Kidney (tissue), 14 donors: ENCODE measurements around the gene GPX2. TPM values are rescaled to one million over a fixed set of nuclear protein-coding genes. Genes with fewer than 3 reads are reported as not detected.

ENCODE experiments used
- DNase-seq, 5 donors: peaks; one replicate each; pipeline ENCODE4 v3.0.0-alpha.2; 2013 to 2020
- FAIRE-seq: peaks from 2 replicates; lab custom pipeline; 2012; peaks lifted over from hg19 to GRCh38; lab: Jason Lieb, UNC
- H3K27ac ChIP-seq, 2 donors: one replicate each; pipeline ENCODE4 v1.7.0; 2013; ENCODE audit warnings: low read depth in 2 of 2, low read length in 2 of 2, inconsistent platforms in 1 of 2
- H3K27me3 ChIP-seq: one replicate; pipeline ENCODE4 v1.7.1; 2013; ENCODE audit warnings: low read length, inconsistent platforms; ENCODE audit not compliant: control insufficient read depth, insufficient read depth
- H3K36me3 ChIP-seq, 3 donors: one replicate each; pipeline versions ENCODE4 v1.7.0 to v1.7.1; 2013; ENCODE audit warnings: low read length in 3 of 3, control low read depth in 1 of 3, inconsistent platforms in 1 of 3; ENCODE audit not compliant: insufficient read depth in 3 of 3, control insufficient read depth in 2 of 3
- H3K4me1 ChIP-seq, 3 donors: one replicate each; pipeline versions ENCODE4 v1.7.0 to v1.7.1; 2013; ENCODE audit warnings: low read length in 3 of 3, inconsistent platforms in 1 of 3, low read depth in 1 of 3; ENCODE audit not compliant: control insufficient read depth in 2 of 3, insufficient read depth in 2 of 3
- H3K4me3 ChIP-seq, 3 donors: one replicate each; pipeline versions ENCODE4 v1.7.0 to v1.8.1; 2013; ENCODE audit warnings: low read length in 3 of 3, control low read depth in 1 of 3, inconsistent platforms in 1 of 3
- H3K9ac ChIP-seq, 3 donors: one replicate each; pipeline versions ENCODE4 v1.7.0 to v1.7.1; 2013; ENCODE audit warnings: low read length in 3 of 3, control low read depth in 1 of 3, inconsistent platforms in 1 of 3
- H3K9me3 ChIP-seq, 3 donors: one replicate each; pipeline versions ENCODE4 v1.7.0 to v1.7.1; 2013; ENCODE audit warnings: low read length in 3 of 3, control low read depth in 1 of 3, inconsistent platforms in 1 of 3; ENCODE audit not compliant: control insufficient read depth in 2 of 3, insufficient read depth in 1 of 3
- intact Hi-C: fragments of 100-400 bp; cut with DNase I; formaldehyde crosslinking; loops from one replicate; pipeline ENCODE4 v1.11.1; 2022
- polyA plus RNA-seq: library from polyadenylated mRNA; stranded (reverse); fragments of 350-450 nt; fragmentation: Illumina TruSeq; extraction: RNeasy Lipid Tissue Mini Kit (QIAGEN cat#74804); gene quantifications from one replicate; pipeline ENCODE4 v1.2.3, GENCODE V29; 2014; ENCODE audit warnings: low read depth, low replicate concordance; ENCODE audit not compliant: insufficient read depth
- total RNA-seq: library from RNA; stranded (reverse); fragmentation: NEBNext Ultra II Directional; extraction: Animal tissue kit (Norgen Biotek cat#: 25700); gene quantifications from one replicate; pipeline ENCODE4 v1.2.1, GENCODE V29; 2021
- TF ChIP-seq, protein P1 (sequence below): IDR thresholded peaks from 3 replicates; pipeline ENCODE4 v1.5.1; 2012; ENCODE audit warnings: mild to moderate bottlenecking, moderate library complexity, borderline replicate concordance; ENCODE audit not compliant: insufficient read depth; ENCODE audit errors: extremely low read depth
- donor health status: control.
- donor health status: control.
- donor health status: control.
- donor health status: control.
- donor health status: control.
- donor health status: DM: yes; HTN: yes; CAD: no.
- donor health status: Normal renal cell carcinoma (clear cell type).

The GPX2 gene
- total and polyA plus RNA-seq, 2 donors from 2014 or later = 8.4 to 60.0 TPM

DNA sequence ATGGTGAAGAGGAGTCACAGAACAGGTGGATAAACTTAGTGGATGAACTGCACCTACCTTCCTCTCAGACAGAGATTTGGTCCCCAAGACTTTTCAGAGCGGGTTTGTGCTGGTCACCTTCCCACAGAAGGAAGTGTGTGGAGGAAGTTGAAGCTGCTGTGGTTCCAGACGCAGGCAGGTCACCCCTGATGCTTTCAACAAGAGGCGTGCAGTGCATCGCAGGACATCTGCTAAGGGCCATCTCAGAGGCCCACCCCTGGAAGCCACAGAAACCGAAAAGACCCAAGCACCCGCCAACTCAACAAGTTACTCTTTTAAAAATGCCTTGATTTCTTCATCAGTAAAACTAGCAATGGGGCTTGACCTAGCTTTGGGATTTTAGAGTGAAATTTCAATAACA lies 1.0 kb upstream of the GPX2 start:
- intact Hi-C loops = no loop called here
- Histone ChIP-seq H3K27ac (no peak overlapping the region), H3K9ac (no peak overlapping the region), H3K27me3 (no peaks in the 10 kb centered on the region), H3K9me3 (no peaks in the 10 kb centered on the region), H3K4me1 (peaks cover 0 to 18% (median 10%) of the 10 kb centered on the region in 3 donors), H3K4me3 (no peak overlapping the region), H3K36me3 (peaks cover 0 to 4% (median 0%) of the 10 kb centered on the region in 3 donors)
- no peak for FAIRE-seq
- peak in 1 of 5 donors; percentile 40 for DNase-seq
- TF ChIP-seq, protein P1, sequence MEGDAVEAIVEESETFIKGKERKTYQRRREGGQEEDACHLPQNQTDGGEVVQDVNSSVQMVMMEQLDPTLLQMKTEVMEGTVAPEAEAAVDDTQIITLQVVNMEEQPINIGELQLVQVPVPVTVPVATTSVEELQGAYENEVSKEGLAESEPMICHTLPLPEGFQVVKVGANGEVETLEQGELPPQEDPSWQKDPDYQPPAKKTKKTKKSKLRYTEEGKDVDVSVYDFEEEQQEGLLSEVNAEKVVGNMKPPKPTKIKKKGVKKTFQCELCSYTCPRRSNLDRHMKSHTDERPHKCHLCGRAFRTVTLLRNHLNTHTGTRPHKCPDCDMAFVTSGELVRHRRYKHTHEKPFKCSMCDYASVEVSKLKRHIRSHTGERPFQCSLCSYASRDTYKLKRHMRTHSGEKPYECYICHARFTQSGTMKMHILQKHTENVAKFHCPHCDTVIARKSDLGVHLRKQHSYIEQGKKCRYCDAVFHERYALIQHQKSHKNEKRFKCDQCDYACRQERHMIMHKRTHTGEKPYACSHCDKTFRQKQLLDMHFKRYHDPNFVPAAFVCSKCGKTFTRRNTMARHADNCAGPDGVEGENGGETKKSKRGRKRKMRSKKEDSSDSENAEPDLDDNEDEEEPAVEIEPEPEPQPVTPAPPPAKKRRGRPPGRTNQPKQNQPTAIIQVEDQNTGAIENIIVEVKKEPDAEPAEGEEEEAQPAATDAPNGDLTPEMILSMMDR = no peak

DNA sequence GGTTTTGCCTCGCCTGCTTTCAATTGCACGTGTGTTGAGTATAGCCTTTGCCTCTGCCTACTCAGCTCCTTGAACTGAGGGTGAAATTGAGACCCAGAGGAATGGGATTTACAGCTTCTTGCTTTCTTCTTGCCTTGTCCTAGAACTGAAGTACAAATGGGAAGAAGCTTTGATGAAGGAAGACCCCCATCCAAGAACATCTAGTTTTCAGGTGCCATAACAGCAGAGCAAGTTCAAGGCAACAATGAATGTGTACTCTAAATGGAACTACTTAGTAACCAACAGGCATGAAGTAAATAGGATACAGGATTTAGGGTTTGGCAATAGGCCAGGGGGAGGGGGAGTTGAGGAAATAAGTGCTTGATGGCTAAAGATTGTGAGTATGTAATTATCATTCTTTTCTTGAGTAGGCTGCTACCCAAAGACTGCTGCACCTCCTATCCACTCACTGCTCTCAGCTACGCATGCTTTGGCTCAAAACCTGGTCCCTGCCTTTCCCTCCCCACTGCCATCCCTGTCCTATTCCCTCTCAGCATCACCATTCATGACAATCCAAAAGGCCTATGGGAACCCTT lies 2.1 kb downstream of the GPX2 start:
- Histone ChIP-seq H3K4me3 (no peak overlapping the region), H3K4me1 (peaks cover 0 to 28% (median 19%) of the 10 kb centered on the region in 3 donors), H3K36me3 (no peaks in the 10 kb centered on the region), H3K27me3 (no peaks in the 10 kb centered on the region), H3K9ac (no peak overlapping the region), H3K9me3 (no peaks in the 10 kb centered on the region), H3K27ac (no peak overlapping the region)
- TF ChIP-seq, protein P1 = no peak
- FAIRE-seq (no peak), DNase-seq (peak in 1 of 5 donors; percentile 3)
- intact Hi-C loops = no loop called here

DNA sequence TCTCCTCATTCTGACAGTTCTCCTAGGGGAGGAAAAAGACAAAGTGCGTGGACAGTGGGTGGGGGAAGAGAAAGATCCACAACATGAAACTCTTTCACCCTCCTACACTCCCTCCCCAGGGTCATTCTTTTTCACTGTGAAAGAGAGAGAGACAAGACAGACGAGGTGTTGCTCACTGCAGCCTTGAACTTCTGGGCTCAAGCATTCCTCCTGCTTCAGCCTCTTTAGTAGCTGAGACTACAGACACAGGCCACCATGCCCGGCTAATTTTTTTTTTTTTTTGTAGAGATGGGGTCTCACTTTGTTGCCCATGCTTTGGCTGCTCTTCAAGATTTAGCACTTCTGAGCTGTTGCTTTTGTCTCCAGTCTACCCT lies 2.7 kb downstream of the GPX2 start:
- Histone ChIP-seq H3K36me3 (no peaks in the 10 kb centered on the region), H3K27me3 (no peaks in the 10 kb centered on the region), H3K27ac (peak overlapping the region in 1 of 2 donors; percentile 58), H3K9ac (no peak overlapping the region), H3K4me1 (peaks cover 0 to 28% (median 19%) of the 10 kb centered on the region in 3 donors), H3K4me3 (no peak overlapping the region), H3K9me3 (no peaks in the 10 kb centered on the region)
- TF ChIP-seq, protein P1 = no peak
- DNase-seq (no peak), FAIRE-seq (no peak)
- intact Hi-C loops = no loop called here
